Keratinocyte (primary cell): ENCODE data around the gene ARCN1. TPM values are rescaled to one million over a fixed set of nuclear protein-coding genes. Genes with fewer than 3 reads are reported as not detected.

Source experiments
- DNase-seq: peaks from one replicate; pipeline ENCODE4 v3.0.0-alpha.2; 2011; ENCODE audit warnings: low read depth, missing footprints, low spot score
- FAIRE-seq: peaks from 2 replicates; lab custom pipeline; 2011; peaks lifted over from hg19 to GRCh38; lab: Jason Lieb, UNC
- H2AFZ ChIP-seq: 2 replicates; pipeline ENCODE4 v1.6.0; 2012; ENCODE audit warnings: low read length, control low read depth, inconsistent platforms; ENCODE audit not compliant: control insufficient read depth
- H3K27ac ChIP-seq: 2 replicates; pipeline ENCODE4 v1.5.1; 2011; ENCODE audit warnings: low read length; ENCODE audit not compliant: control insufficient read depth, insufficient read depth
- H3K27me3 ChIP-seq: 3 replicates; pipeline ENCODE4 v1.6.0; 2011; ENCODE audit warnings: low read length; ENCODE audit not compliant: control insufficient read depth, insufficient read depth; ENCODE audit errors: extremely low read depth
- H3K36me3 ChIP-seq, 2 experiments: 2 replicates in 1 of 2; 3 replicates in 1 of 2; pipeline ENCODE4 v1.5.1; 2011; ENCODE audit warnings: low read length in 2 of 2, mild to moderate bottlenecking in 1 of 2; ENCODE audit not compliant: control insufficient read depth in 2 of 2, insufficient read depth in 2 of 2; ENCODE audit errors: extremely low read depth in 1 of 2
- H3K4me1 ChIP-seq: 3 replicates; pipeline ENCODE4 v1.5.1; 2011; ENCODE audit warnings: low read length; ENCODE audit not compliant: control insufficient read depth, insufficient read depth; ENCODE audit errors: extremely low read depth
- H3K4me2 ChIP-seq: 3 replicates; pipeline ENCODE4 v1.6.0; 2011; ENCODE audit warnings: low read depth, low read length; ENCODE audit not compliant: control insufficient read depth, insufficient read depth; ENCODE audit errors: extremely low read depth
- H3K4me3 ChIP-seq, 3 experiments: fragments of 200-600 bp in 1 of 3; sonication (generic) in 1 of 3; 2 replicates in 2 of 3; 3 replicates in 1 of 3; pipeline ENCODE4 v1.5.1; 2011 to 2016; ENCODE audit warnings: low read length in 3 of 3, mild to moderate bottlenecking in 3 of 3, control low read depth in 2 of 3, inconsistent platforms in 1 of 3, low read depth in 1 of 3, mixed read lengths in 1 of 3, mixed run types in 1 of 3, moderate library complexity in 1 of 3; ENCODE audit not compliant: control insufficient read depth in 2 of 3, insufficient read depth in 2 of 3; ENCODE audit errors: extremely low read depth in 1 of 3
- H3K79me2 ChIP-seq: 2 replicates; pipeline ENCODE4 v1.6.0; 2012; ENCODE audit warnings: low read length; ENCODE audit not compliant: control insufficient read depth, insufficient read depth
- H3K9ac ChIP-seq: 3 replicates; pipeline ENCODE4 v1.6.0; 2011; ENCODE audit warnings: low read length; ENCODE audit not compliant: control insufficient read depth, insufficient read depth; ENCODE audit errors: extremely low read depth
- H3K9me1 ChIP-seq: 3 replicates; pipeline ENCODE4 v1.6.0; 2011; ENCODE audit warnings: low read length; ENCODE audit not compliant: control insufficient read depth, insufficient read depth; ENCODE audit errors: extremely low read depth
- H3K9me3 ChIP-seq: 2 replicates; pipeline ENCODE4 v1.5.1; 2012; ENCODE audit warnings: low read depth, low read length; ENCODE audit not compliant: control insufficient read depth
- H4K20me1 ChIP-seq: 3 replicates; pipeline ENCODE4 v1.6.0; 2011; ENCODE audit warnings: low read length; ENCODE audit not compliant: control insufficient read depth, insufficient read depth; ENCODE audit errors: extremely low read depth
- CTCF ChIP-seq, 3 experiments: IDR thresholded peaks in 1 of 3; conservative IDR thresholded peaks in 1 of 3; optimal IDR thresholded peaks in 1 of 3; 2 replicates in 2 of 3; 3 replicates in 1 of 3; pipeline versions ENCODE3 to v1.5.1; 2011; ENCODE audit warnings: low read length in 3 of 3, mild to moderate bottlenecking in 3 of 3, moderate library complexity in 2 of 3, control low read depth in 1 of 3, inconsistent platforms in 1 of 3; ENCODE audit not compliant: insufficient read depth in 2 of 3; ENCODE audit errors: extremely low read depth in 1 of 3
- EZH2 ChIP-seq: IDR thresholded peaks from one replicate; pipeline ENCODE4 v1.6.1; 2012; ENCODE audit warnings: inconsistent platforms, mild to moderate bottlenecking, low read length, moderate library complexity
- dilution Hi-C: fragments of 300-500 bp; cut with MboI; formaldehyde crosslinking; loops from one replicate; pipeline ENCODE4 v1.7.0; 2020; ENCODE audit warnings: low sequenced_read_pairs; ENCODE audit not compliant: extremely low pct_ligation_motif_present
- polyA plus RNA-seq, 5 experiments: library from polyadenylated mRNA; depleted of rRNA in 3 of 5; stranded (reverse) in 3 of 5; stranded (forward) in 1 of 5; unstranded in 1 of 5; fragments of >200 nt; gene quantifications; 1 replicate in 1 of 5; 2 replicates in 3 of 5; 3 replicates in 1 of 5; pipeline versions ENCODE4 v1.2.1 to v1.2.3, GENCODE V29; 2011 to 2012; ENCODE audit warnings: missing spikeins in 2 of 5, low read depth in 1 of 5, low replicate concordance in 1 of 5

Gene ARCN1
- polyA plus RNA-seq, 1 donor (not counting 4 experiments of a cell fraction or from before 2014, with no cell fraction given) = 150 TPM

- peak overlapping the region in 1 of 3 experiments; percentile 28 for H3K4me3 ChIP-seq
- H3K4me1 ChIP-seq = peaks cover 68% of the 10 kb centered on the region
- dilution Hi-C loops = no loop called here
- peak overlapping the region; percentile 27 for H3K27ac ChIP-seq
- H3K9me3 ChIP-seq = no peaks in the 10 kb centered on the region
- DNase-seq = no peak
- H2AFZ ChIP-seq = no peak overlapping the region
- no peak overlapping the region for H3K9ac ChIP-seq
- peaks cover 9% of the 10 kb centered on the region for H3K79me2 ChIP-seq
- TF ChIP-seq EZH2 (no peak), CTCF (optimal IDR thresholded peaks at IDR 0.05 in 1 of 3, IDR thresholded peaks at IDR 0.05 in 1 of 3, conservative IDR thresholded peaks at IDR 0.05 in 1 of 3; ENCODE audit: extremely low read depth in 1 of 3, insufficient read depth in 2 of 3, low read length in 3 of 3) (no peak)
- peak overlapping the region; percentile 44 for H3K4me2 ChIP-seq
- no peaks in the 10 kb centered on the region for H3K9me1 ChIP-seq
- H3K36me3 ChIP-seq = peaks cover 17 to 25% of the 10 kb centered on the region in 2 experiments
- H3K27me3 ChIP-seq = no peaks in the 10 kb centered on the region
- no peaks in the 10 kb centered on the region for H4K20me1 ChIP-seq
- FAIRE-seq = peak; percentile 44
These were observed 53.0 kb downstream of the ARCN1 start for GRCh38 chr11:118625036-118625690.

GRCh38 chr11:118625976-118626375 is 53.8 kb downstream of the ARCN1 start:
- TF ChIP-seq CTCF (optimal IDR thresholded peaks at IDR 0.05 in 1 of 3, IDR thresholded peaks at IDR 0.05 in 1 of 3, conservative IDR thresholded peaks at IDR 0.05 in 1 of 3; ENCODE audit: extremely low read depth in 1 of 3, insufficient read depth in 2 of 3, low read length in 3 of 3) = no peak
- TF ChIP-seq EZH2 = no peak
- dilution Hi-C loops = no loop called here
- H3K36me3 ChIP-seq = peaks cover 17 to 25% of the 10 kb centered on the region in 2 experiments
- no peak for FAIRE-seq
- H3K9me1 ChIP-seq = no peaks in the 10 kb centered on the region
- H3K27ac ChIP-seq = no peak overlapping the region
- no peak for DNase-seq
- no peaks in the 10 kb centered on the region for H3K27me3 ChIP-seq
- H3K4me3 ChIP-seq = no peak overlapping the region
- H3K9ac ChIP-seq = no peak overlapping the region
- H3K4me2 ChIP-seq = no peak overlapping the region
- no peaks in the 10 kb centered on the region for H3K9me3 ChIP-seq
- H2AFZ ChIP-seq = no peak overlapping the region
- no peaks in the 10 kb centered on the region for H4K20me1 ChIP-seq
- H3K79me2 ChIP-seq = peaks cover 9% of the 10 kb centered on the region
- H3K4me1 ChIP-seq = peaks cover 66% of the 10 kb centered on the region
